MCF 10A (cell line): ENCODE data around the gene CCDC15. TPM values are rescaled to one million over a fixed set of nuclear protein-coding genes. Genes with fewer than 3 reads are reported as not detected.

ENCODE experiments used
- BruUV-seq: library from RNA; stranded (reverse); fragments of 400-500 nt; replicated peaks from 2 replicates; lab custom pipeline; 2021; lab: Mats Ljungman, UMichigan
- CTCF ChIA-PET: fragments of 300-600 bp; sonication (Branson Sonifier 250); formaldehyde crosslinking; extraction: SDS; loops from one replicate; lab custom pipeline; 2021; ENCODE audit warnings: antibody characterized with exemption, inconsistent platforms; lab: Yijun Ruan, JAX
- POLR2A ChIA-PET: fragments of 300-600, 350-650 bp; sonication (Branson Sonifier 250); formaldehyde crosslinking; extraction: SDS; loops from one replicate; lab custom pipeline; 2020; ENCODE audit warnings: antibody characterized with exemption, inconsistent platforms; lab: Yijun Ruan, JAX
- DNase-seq: peaks from one replicate; pipeline ENCODE4 v3.0.0-alpha.2; 2018; ENCODE audit not compliant: unreplicated experiment
- H3K27ac Mint-ChIP-seq: one replicate; pipeline ENCODE4 v1.8.0; 2022; ENCODE audit warnings: mild to moderate bottlenecking, low read depth, mixed read lengths; ENCODE audit not compliant: unreplicated experiment
- H3K27me3 Mint-ChIP-seq: one replicate; pipeline ENCODE4 v1.8.0; 2022; ENCODE audit warnings: mixed read lengths; ENCODE audit not compliant: insufficient read depth, unreplicated experiment
- H3K36me3 Mint-ChIP-seq: one replicate; pipeline ENCODE4 v1.8.0; 2022; ENCODE audit warnings: mild to moderate bottlenecking, moderate library complexity, mixed read lengths; ENCODE audit not compliant: insufficient read depth, unreplicated experiment
- H3K4me1 Mint-ChIP-seq: one replicate; pipeline ENCODE4 v1.8.0; 2022; ENCODE audit warnings: mixed read lengths; ENCODE audit not compliant: insufficient read depth, unreplicated experiment
- H3K4me3 Mint-ChIP-seq: one replicate; pipeline ENCODE4 v1.8.0; 2022; ENCODE audit warnings: mild to moderate bottlenecking, moderate library complexity, mixed read lengths; ENCODE audit not compliant: unreplicated experiment
- H3K9me3 Mint-ChIP-seq: one replicate; pipeline ENCODE4 v1.8.0; 2022; ENCODE audit warnings: mixed read lengths; ENCODE audit not compliant: unreplicated experiment
- CTCF ChIP-seq: fragments of 200-600 bp; IDR thresholded peaks from one replicate; pipeline ENCODE4 v1.8.0; 2022; ENCODE audit warnings: antibody characterized with exemption, mild to moderate bottlenecking; ENCODE audit not compliant: unreplicated experiment
- intact Hi-C: fragments of 100-400 bp; cut with micrococcal nuclease; formaldehyde crosslinking; loops from 2 replicates; pipeline ENCODE4 v1.14.1; 2022
- total RNA-seq: library from RNA; stranded (reverse); gene quantifications from 2 replicates; pipeline ENCODE4 v1.2.3, GENCODE V29; 2022

Gene CCDC15
- total RNA-seq, 1 experiment from 2014 or later = 2.8 TPM

GRCh38 chr11:125080531-125080911 is 126.5 kb downstream of the CCDC15 start:
- no peak for DNase-seq
- BruUV-seq = no TSS peak
- H3K27me3 Mint-ChIP-seq = no peaks in the 10 kb centered on the region
- POLR2A ChIA-PET = interaction anchor here (1.4 kb wide), 1 partner anchor 126 kb away, joined by 3 read pairs; no protein-coding TSS in a partner anchor
- no peak overlapping the region for H3K27ac Mint-ChIP-seq
- no peak overlapping the region for H3K4me3 Mint-ChIP-seq
- peaks cover 5% of the 10 kb centered on the region for H3K36me3 Mint-ChIP-seq
- CTCF ChIA-PET = interaction anchor here (0.6 to 1.9 kb wide), 4 partner anchors 10 to 119 kb away, joined by 3 to 8 read pairs (median 4); no protein-coding TSS in a partner anchor
- H3K9me3 Mint-ChIP-seq = no peaks in the 10 kb centered on the region
- no peak for TF ChIP-seq CTCF
- H3K4me1 Mint-ChIP-seq = peaks cover 53% of the 10 kb centered on the region
- intact Hi-C loops = no loop called here

GRCh38 chr11:125081098-125081798 is 127.2 kb downstream of the CCDC15 start:
- Mint-ChIP-seq H3K36me3 (peaks cover 10% of the 10 kb centered on the region), H3K9me3 (no peaks in the 10 kb centered on the region), H3K27ac (no peak overlapping the region), H3K4me1 (peaks cover 45% of the 10 kb centered on the region), H3K27me3 (no peaks in the 10 kb centered on the region), H3K4me3 (no peak overlapping the region)
- POLR2A ChIA-PET = interaction anchor here (1.2 to 2.5 kb wide), 4 partner anchors 9 to 126 kb away, joined by 3 to 29 read pairs (median 6); no protein-coding TSS in a partner anchor
- intact Hi-C loops = no loop called here
- DNase-seq = peak; percentile 48
- CTCF ChIA-PET = interaction anchor here (0.6 to 2.7 kb wide), 9 partner anchors 8 to 638 kb away, joined by 3 to 13 read pairs (median 4); no protein-coding TSS in a partner anchor
- no TSS peak for BruUV-seq
- no peak for TF ChIP-seq CTCF

GRCh38 chr11:125082040-125082439 is 128.0 kb downstream of the CCDC15 start:
- Mint-ChIP-seq H3K27ac (no peak overlapping the region), H3K4me3 (no peak overlapping the region), H3K4me1 (peaks cover 48% of the 10 kb centered on the region), H3K27me3 (no peaks in the 10 kb centered on the region), H3K9me3 (no peaks in the 10 kb centered on the region), H3K36me3 (peaks cover 13% of the 10 kb centered on the region)
- no TSS peak for BruUV-seq
- TF ChIP-seq CTCF = no peak
- DNase-seq = no peak
- intact Hi-C loops = loop anchor here (2.0 kb wide), 1 partner anchor 183 kb away; no protein-coding TSS in a partner anchor
- CTCF ChIA-PET = interaction anchor here (0.6 to 2.7 kb wide), 11 partner anchors 9 to 338 kb away, joined by 3 to 13 read pairs (median 5); no protein-coding TSS in a partner anchor
- POLR2A ChIA-PET = interaction anchor here (0.9 to 2.5 kb wide), 9 partner anchors 9 to 805 kb away, joined by 3 to 29 read pairs (median 7); partner anchors contain the start of genes HYLS1 and ROBO4
